Osteocyte (in vitro differentiated cells): Measurements from ENCODE around the gene EXOC3. TPM values are rescaled to one million over a fixed set of nuclear protein-coding genes. Genes with fewer than 3 reads are reported as not detected.

Experiments
- DNase-seq: peaks from one replicate; pipeline ENCODE4 v3.0.0; 2021; ENCODE audit warnings: mixed read lengths; ENCODE audit not compliant: unreplicated experiment; ENCODE audit errors: extremely low spot score
- H3K27ac Mint-ChIP-seq: one replicate; pipeline ENCODE4 v1.8.0; 2021; ENCODE audit warnings: mild to moderate bottlenecking, mixed read lengths; ENCODE audit not compliant: unreplicated experiment
- H3K27me3 Mint-ChIP-seq: one replicate; pipeline ENCODE4 v1.8.0; 2021; ENCODE audit warnings: mixed read lengths; ENCODE audit not compliant: unreplicated experiment
- H3K36me3 Mint-ChIP-seq: one replicate; pipeline ENCODE4 v1.8.0; 2021; ENCODE audit warnings: mixed read lengths; ENCODE audit not compliant: unreplicated experiment
- H3K4me1 Mint-ChIP-seq: one replicate; pipeline ENCODE4 v1.8.0; 2021; ENCODE audit warnings: mixed read lengths; ENCODE audit not compliant: unreplicated experiment
- H3K4me3 Mint-ChIP-seq: one replicate; pipeline ENCODE4 v1.8.0; 2021; ENCODE audit warnings: mild to moderate bottlenecking, moderate library complexity, mixed read lengths; ENCODE audit not compliant: unreplicated experiment
- H3K9me3 Mint-ChIP-seq: one replicate; pipeline ENCODE4 v1.8.0; 2021; ENCODE audit warnings: mixed read lengths; ENCODE audit not compliant: unreplicated experiment
- total RNA-seq: library from RNA; stranded (reverse); gene quantifications from 2 replicates; pipeline ENCODE4 v1.2.1, GENCODE V29; 2021
- TF ChIP-seq, protein P1 (sequence below): fragments of 200-600 bp; sonication (generic); IDR thresholded peaks from 2 replicates; pipeline ENCODE4 v1.5.0; 2021; ENCODE audit warnings: antibody characterized with exemption, mild to moderate bottlenecking, moderate library complexity

EXOC3 gene
- total RNA-seq, 1 donor from 2014 or later, result 81.4 TPM

DNA sequence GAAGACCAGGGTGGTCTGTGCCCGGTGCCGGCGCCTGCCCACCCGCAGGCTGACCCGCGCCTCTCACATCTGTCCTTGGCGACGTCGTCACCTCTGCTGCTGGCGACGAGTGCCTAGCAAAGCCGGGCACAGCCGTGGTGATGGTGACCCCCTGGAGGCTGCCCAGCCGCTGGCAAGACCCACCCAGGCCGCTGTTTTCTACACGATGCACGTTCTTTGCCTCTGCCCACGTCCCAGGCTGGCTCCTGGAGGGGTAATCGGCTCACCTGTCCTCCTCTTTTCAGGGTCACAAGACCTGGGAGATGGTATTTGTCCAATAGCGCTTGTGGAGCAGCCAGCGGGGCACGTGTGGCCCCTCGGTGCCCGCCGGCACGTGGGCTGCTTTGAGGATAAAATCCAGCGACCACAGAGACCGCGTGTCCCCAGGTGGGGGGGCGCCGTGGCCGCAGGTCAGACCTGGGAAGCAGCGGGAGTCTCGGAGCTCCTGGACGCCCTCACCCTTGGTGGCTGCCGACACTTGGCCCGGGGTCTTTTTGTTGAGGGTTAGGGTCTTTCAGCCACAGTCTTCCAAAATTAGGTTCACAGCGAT, 51.8 kb downstream of the EXOC3 start:
- H3K9me3 Mint-ChIP-seq, result no peaks in the 10 kb centered on the region
- H3K36me3 Mint-ChIP-seq, result no peaks in the 10 kb centered on the region
- H3K27ac Mint-ChIP-seq, result no peak overlapping the region
- H3K4me3 Mint-ChIP-seq, result no peak overlapping the region
- no peaks in the 10 kb centered on the region for H3K4me1 Mint-ChIP-seq
- H3K27me3 Mint-ChIP-seq, result peaks cover 3% of the 10 kb centered on the region
- no peak for DNase-seq
- TF ChIP-seq, protein P1, sequence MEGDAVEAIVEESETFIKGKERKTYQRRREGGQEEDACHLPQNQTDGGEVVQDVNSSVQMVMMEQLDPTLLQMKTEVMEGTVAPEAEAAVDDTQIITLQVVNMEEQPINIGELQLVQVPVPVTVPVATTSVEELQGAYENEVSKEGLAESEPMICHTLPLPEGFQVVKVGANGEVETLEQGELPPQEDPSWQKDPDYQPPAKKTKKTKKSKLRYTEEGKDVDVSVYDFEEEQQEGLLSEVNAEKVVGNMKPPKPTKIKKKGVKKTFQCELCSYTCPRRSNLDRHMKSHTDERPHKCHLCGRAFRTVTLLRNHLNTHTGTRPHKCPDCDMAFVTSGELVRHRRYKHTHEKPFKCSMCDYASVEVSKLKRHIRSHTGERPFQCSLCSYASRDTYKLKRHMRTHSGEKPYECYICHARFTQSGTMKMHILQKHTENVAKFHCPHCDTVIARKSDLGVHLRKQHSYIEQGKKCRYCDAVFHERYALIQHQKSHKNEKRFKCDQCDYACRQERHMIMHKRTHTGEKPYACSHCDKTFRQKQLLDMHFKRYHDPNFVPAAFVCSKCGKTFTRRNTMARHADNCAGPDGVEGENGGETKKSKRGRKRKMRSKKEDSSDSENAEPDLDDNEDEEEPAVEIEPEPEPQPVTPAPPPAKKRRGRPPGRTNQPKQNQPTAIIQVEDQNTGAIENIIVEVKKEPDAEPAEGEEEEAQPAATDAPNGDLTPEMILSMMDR, result no peak

DNA sequence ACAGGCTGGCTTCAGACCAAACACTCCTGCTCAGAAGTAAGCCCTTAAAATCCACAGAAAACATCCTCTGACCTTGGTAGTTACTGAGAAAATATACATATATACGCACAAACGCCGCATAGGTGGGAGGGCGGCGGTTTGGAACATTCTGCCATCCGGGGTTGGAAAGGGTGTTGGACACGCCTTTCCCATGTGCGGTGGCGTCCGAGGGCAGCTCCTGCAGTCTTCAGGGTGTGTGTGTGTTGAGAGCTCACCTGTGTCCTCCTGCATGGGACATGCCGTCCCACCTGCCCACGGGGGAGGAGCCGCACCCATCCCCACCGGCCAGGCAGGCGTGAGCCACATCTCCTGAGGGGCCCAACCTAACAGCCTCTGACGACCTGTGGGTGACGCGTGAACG, 53.1 kb downstream of the EXOC3 start:
- TF ChIP-seq, protein P1, result no peak
- Mint-ChIP-seq H3K4me1 (no peaks in the 10 kb centered on the region), H3K27me3 (peaks cover 3% of the 10 kb centered on the region), H3K27ac (no peak overlapping the region), H3K36me3 (no peaks in the 10 kb centered on the region), H3K9me3 (no peaks in the 10 kb centered on the region), H3K4me3 (no peak overlapping the region)
- no peak for DNase-seq

DNA sequence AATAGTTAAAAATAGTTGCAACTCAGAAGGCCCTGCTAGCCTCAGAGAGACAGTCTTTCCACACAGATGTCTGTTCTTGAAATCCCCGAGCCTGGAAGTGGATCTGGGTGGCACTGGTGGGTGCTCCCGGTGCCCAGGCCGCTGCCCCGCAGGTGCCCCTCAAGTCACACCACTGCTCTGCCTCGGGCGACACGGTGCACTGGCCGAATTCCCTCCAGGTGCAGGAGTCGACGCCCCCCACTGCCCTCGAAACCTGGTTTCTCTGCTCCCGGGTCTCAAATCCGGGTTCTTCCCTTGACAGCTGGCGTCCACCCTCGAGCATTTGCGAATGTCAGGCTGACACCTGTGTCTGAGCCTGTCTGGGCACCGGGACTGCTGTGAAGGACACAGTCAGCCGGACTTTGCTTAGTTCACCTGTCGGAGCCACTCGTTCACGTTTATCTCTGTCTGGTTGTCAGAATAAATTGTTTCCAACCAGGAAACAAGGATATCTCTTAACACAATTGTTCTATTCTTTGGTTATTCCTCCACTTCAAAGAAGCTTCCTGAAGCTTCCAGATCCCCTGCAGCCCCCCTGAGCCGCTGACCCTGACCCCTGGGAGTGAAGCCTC, 54.2 kb downstream of the EXOC3 start:
- H3K4me1 Mint-ChIP-seq, result no peaks in the 10 kb centered on the region
- TF ChIP-seq, protein P1, result no peak
- H3K27ac Mint-ChIP-seq, result no peak overlapping the region
- DNase-seq, result no peak
- H3K9me3 Mint-ChIP-seq, result no peaks in the 10 kb centered on the region
- H3K4me3 Mint-ChIP-seq, result no peak overlapping the region
- no peaks in the 10 kb centered on the region for H3K36me3 Mint-ChIP-seq
- H3K27me3 Mint-ChIP-seq, result peaks cover 3% of the 10 kb centered on the region

DNA sequence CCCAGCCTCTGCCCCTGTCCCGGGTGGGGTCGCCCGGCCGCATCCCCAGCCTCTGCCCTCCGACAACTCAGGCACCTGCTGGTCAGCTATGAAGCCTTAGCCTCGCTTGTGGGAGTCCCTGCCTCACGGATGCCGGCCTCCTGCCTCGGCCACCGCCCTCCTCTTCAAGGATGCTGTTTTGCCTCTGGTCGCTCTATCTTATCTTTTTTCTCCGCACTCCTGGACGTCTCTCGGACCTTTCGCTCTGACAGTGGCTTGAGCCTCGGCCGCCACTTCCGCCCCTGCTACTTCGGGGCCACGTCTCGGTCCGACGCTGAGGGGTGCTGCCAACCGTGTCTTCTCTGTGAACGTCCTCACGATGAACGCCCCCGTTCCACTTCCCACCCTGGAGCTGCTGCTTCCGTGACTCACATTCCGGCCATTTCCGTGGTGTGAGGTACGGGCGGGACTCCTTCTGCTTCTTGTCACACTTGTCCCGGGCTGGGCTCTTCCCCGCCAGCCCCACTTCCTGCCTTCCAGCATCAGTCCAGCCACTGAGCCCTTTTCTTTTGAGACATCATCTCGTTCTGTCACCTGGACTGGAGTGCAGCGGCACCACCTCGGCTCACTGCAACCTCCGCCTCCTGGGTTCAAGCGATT, 55.0 kb downstream of the EXOC3 start:
- H3K4me1 Mint-ChIP-seq, result no peaks in the 10 kb centered on the region
- H3K36me3 Mint-ChIP-seq, result no peaks in the 10 kb centered on the region
- peaks cover 10% of the 10 kb centered on the region for H3K27me3 Mint-ChIP-seq
- no peak overlapping the region for H3K4me3 Mint-ChIP-seq
- TF ChIP-seq, protein P1, result no peak
- H3K27ac Mint-ChIP-seq, result no peak overlapping the region
- DNase-seq, result no peak
- no peaks in the 10 kb centered on the region for H3K9me3 Mint-ChIP-seq
